ENCODE results near the gene PPY.

Gene PPY

DNA sequence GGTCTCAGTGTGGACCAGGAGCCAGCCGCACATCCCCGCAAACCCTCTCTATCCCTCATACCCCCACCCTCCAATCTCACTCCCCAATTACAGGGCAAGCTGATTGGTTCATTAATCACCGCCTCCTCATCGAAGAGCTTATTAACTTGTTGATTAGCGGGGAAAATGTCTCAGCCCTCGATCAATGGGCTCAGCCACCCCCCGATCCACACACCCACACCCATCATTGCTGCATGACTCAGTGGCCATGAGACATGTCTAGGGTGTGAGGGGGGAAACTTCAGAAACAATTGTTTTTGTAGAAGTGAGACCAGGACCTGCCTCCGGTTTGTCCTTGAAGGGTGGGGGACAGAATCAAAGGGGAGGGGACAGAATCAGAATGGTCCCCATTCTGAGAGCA lies 13.9 kb upstream of the PPY start:
- ATAC-seq (ENCODE audit: insufficient read depth, low read depth) (no peak), DNase-seq (no peak)
- Histone ChIP-seq H3K36me3 (ENCODE audit: insufficient read depth, low read length) (no peaks in the 10 kb centered on the region), H3K9me3 (ENCODE audit: insufficient read depth, low read length, severe bottlenecking) (no peaks in the 10 kb centered on the region), H3K9ac (ENCODE audit: low read depth, low read length) (no peak overlapping the region), H3K27ac (ENCODE audit: low read length) (no peak overlapping the region), H3K27me3 (ENCODE audit: insufficient read depth, low read length, poor library complexity) (peaks cover 4% of the 10 kb centered on the region), H4K20me1 (ENCODE audit: insufficient read depth, low read length) (no peaks in the 10 kb centered on the region), H3K4me1 (ENCODE audit: insufficient read depth, low read length) (no peaks in the 10 kb centered on the region), H3K4me3 (ENCODE audit: low read depth in 1 of 2, low read length in 2 of 2) (no peak overlapping the region), H2AFZ (ENCODE audit: low read depth, low read length) (no peak overlapping the region), H3K4me2 (ENCODE audit: insufficient read depth, low read length) (no peak overlapping the region), H3K79me2 (ENCODE audit: insufficient read depth, low read length) (no peaks in the 10 kb centered on the region)
- TF ChIP-seq CTCF (IDR thresholded peaks at IDR 0.05; ENCODE audit: borderline replicate concordance, extremely low read depth, low read length, poor library complexity, severe bottlenecking) (no peak), EZH2 (IDR thresholded peaks at IDR 0.05; ENCODE audit: borderline replicate concordance, low read depth, low read length, severe bottlenecking) (no peak)

DNA sequence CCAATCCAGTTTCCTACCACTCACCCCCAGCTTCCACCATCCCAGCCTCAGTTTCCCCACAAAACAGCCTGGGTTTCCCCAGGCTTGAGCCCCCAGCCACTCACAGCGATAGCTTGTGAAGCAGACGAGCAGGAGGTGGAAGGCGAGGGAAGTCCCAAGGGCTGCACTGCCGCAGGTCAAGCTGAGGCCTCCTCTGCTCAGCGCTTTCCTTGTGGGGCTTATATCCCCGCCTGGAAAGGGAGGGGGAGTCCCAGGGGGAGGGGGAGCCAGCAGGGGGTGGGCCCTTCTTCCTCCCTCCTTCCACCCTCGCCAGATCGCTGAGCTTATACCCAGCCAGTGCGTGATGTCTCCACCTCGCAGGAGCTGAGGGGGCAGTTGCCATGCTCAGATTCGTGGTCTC lies 11.5 kb upstream of the PPY start, which contains the start of gene PYY:
Gene PYY, minus strand, starts transcription at position 195 of the 400 bp plus-strand sequence. CDS start 457 bp downstream, outside the sequence.
- Histone ChIP-seq H3K27me3 (ENCODE audit: insufficient read depth, low read length, poor library complexity) (peaks cover 9% of the 10 kb centered on the region), H3K4me3 (ENCODE audit: low read depth in 1 of 2, low read length in 2 of 2) (no peak within 1 kb of the TSS), H4K20me1 (ENCODE audit: insufficient read depth, low read length) (no peaks in the 10 kb centered on the region), H3K36me3 (ENCODE audit: insufficient read depth, low read length) (no peaks in the 10 kb centered on the region), H2AFZ (ENCODE audit: low read depth, low read length) (no peak within 1 kb of the TSS), H3K9ac (ENCODE audit: low read depth, low read length) (no peak within 1 kb of the TSS), H3K27ac (ENCODE audit: low read length) (no peak within 1 kb of the TSS), H3K9me3 (ENCODE audit: insufficient read depth, low read length, severe bottlenecking) (no peaks in the 10 kb centered on the region), H3K4me1 (ENCODE audit: insufficient read depth, low read length) (no peaks in the 10 kb centered on the region), H3K79me2 (ENCODE audit: insufficient read depth, low read length) (no peaks in the 10 kb centered on the region), H3K4me2 (ENCODE audit: insufficient read depth, low read length) (no peak within 1 kb of the TSS)
- TF ChIP-seq CTCF (IDR thresholded peaks at IDR 0.05; ENCODE audit: borderline replicate concordance, extremely low read depth, low read length, poor library complexity, severe bottlenecking) (no peak), EZH2 (IDR thresholded peaks at IDR 0.05; ENCODE audit: borderline replicate concordance, low read depth, low read length, severe bottlenecking) (no peak)
- DNase-seq = no peak
- no peak for ATAC-seq (ENCODE audit: insufficient read depth, low read depth)

DNA sequence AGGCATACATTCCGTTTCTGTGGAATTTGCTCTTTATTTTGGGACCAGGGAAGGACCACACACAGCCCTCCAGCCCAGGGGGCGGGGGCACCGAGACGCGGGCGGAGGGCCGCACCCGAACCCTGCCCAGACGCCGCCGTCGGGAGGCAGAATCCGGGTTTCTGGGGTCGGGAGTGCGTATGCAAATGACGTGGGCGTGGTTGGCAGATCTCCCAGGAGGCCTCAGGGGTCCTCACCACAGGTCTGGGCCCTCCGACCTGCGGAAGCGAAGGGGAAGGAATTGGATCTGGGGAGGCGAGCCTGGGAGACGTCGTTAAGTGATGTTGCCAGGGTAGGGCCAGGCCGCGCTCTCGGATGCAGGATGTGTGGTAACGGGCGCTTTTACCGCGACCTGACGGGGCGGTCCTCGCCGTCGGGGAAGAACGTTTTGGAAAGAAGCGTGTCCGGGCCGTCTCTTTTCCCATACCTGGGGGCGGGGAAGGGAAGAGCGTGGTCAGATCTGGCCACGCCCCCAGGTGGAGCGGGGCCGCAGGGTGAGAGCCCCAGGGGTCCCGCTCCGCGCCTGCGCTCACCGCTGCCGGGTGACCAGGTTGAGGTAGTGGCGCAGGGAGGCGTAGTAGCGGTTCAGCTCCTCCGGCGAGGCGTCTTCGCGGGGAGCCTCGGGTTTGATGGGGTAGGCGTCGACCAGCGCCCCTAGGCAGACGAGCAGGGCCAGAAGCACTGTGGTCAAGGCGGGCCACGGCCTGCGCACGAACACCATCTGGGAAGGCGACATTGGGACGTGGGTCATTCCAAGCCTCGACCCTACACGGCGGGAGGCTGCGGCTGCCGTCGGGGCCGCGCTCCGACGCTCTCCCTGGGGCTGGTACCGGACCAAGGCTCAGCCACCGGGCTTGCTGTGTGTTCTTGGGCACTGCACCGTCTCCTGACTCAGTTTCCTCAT lies 10.7 kb upstream of the PPY start:
- Histone ChIP-seq H3K4me1 (ENCODE audit: insufficient read depth, low read length) (no peaks in the 10 kb centered on the region), H4K20me1 (ENCODE audit: insufficient read depth, low read length) (no peaks in the 10 kb centered on the region), H3K79me2 (ENCODE audit: insufficient read depth, low read length) (no peaks in the 10 kb centered on the region), H3K9me3 (ENCODE audit: insufficient read depth, low read length, severe bottlenecking) (no peaks in the 10 kb centered on the region), H3K9ac (ENCODE audit: low read depth, low read length) (no peak overlapping the region), H3K27me3 (ENCODE audit: insufficient read depth, low read length, poor library complexity) (peaks cover 9% of the 10 kb centered on the region), H2AFZ (ENCODE audit: low read depth, low read length) (no peak overlapping the region), H3K4me2 (ENCODE audit: insufficient read depth, low read length) (no peak overlapping the region), H3K4me3 (ENCODE audit: low read depth in 1 of 2, low read length in 2 of 2) (no peak overlapping the region), H3K27ac (ENCODE audit: low read length) (no peak overlapping the region), H3K36me3 (ENCODE audit: insufficient read depth, low read length) (no peaks in the 10 kb centered on the region)
- ATAC-seq (ENCODE audit: insufficient read depth, low read depth) = no peak
- DNase-seq = no peak
- TF ChIP-seq CTCF (IDR thresholded peaks at IDR 0.05; ENCODE audit: borderline replicate concordance, extremely low read depth, low read length, poor library complexity, severe bottlenecking) (no peak), EZH2 (IDR thresholded peaks at IDR 0.05; ENCODE audit: borderline replicate concordance, low read depth, low read length, severe bottlenecking) (no peak)
